Parathyroid adenoma (tissue), 2 donors: ENCODE data around the gene SYTL5.

Source experiments
- H2AFZ ChIP-seq: fragments of 300-600 bp; sonication (generic); one replicate; pipeline ENCODE4 v1.7.0; 2017; ENCODE audit warnings: antibody characterized with exemption, mild to moderate bottlenecking
- H3K27ac ChIP-seq: fragments of 300-600 bp; sonication (generic); one replicate; pipeline ENCODE4 v1.7.0; 2017
- H3K27me3 ChIP-seq: fragments of 300-600 bp; sonication (generic); one replicate; pipeline ENCODE4 v1.7.0; 2017; ENCODE audit warnings: low read length; ENCODE audit not compliant: control insufficient read depth, insufficient read depth
- H3K36me3 ChIP-seq: fragments of 300-600 bp; sonication (generic); one replicate; pipeline ENCODE4 v1.7.0; 2017; ENCODE audit warnings: low read length; ENCODE audit not compliant: control insufficient read depth, insufficient read depth
- H3K4me1 ChIP-seq: fragments of 300-600 bp; sonication (generic); one replicate; pipeline ENCODE4 v1.7.0; 2017; ENCODE audit warnings: control low read depth
- H3K4me2 ChIP-seq: fragments of 300-600 bp; sonication (generic); one replicate; pipeline ENCODE4 v1.7.0; 2017; ENCODE audit warnings: low read length
- H3K4me3 ChIP-seq: fragments of 300-600 bp; sonication (generic); one replicate; pipeline ENCODE4 v1.7.0; 2017; ENCODE audit warnings: low read depth, low read length
- H3K79me2 ChIP-seq: fragments of 300-600 bp; sonication (generic); one replicate; pipeline ENCODE4 v1.7.0; 2017; ENCODE audit warnings: control low read depth
- H3K9ac ChIP-seq: fragments of 300-600 bp; sonication (generic); one replicate; pipeline ENCODE4 v1.7.0; 2017; ENCODE audit warnings: mild to moderate bottlenecking
- H3K9me3 ChIP-seq: fragments of 300-600 bp; sonication (generic); one replicate; pipeline ENCODE4 v1.7.0; 2017; ENCODE audit warnings: low read length; ENCODE audit not compliant: control insufficient read depth
- CTCF ChIP-seq: fragments of 300-600 bp; sonication (generic); IDR thresholded peaks from one replicate; pipeline ENCODE4 v1.7.0; 2017; ENCODE audit warnings: antibody characterized with exemption, mild to moderate bottlenecking
- donor health status: primary hyperparathyroidism.

Gene SYTL5

GRCh38 chrX:38089173-38089982, 83.0 kb downstream of the SYTL5 start:
- Histone ChIP-seq H3K27ac (no peak overlapping the region), H3K36me3 (no peaks in the 10 kb centered on the region), H3K4me3 (no peak overlapping the region), H3K9ac (no peak overlapping the region), H2AFZ (no peak overlapping the region), H3K4me2 (no peak overlapping the region), H3K9me3 (no peaks in the 10 kb centered on the region), H3K27me3 (no peaks in the 10 kb centered on the region), H3K79me2 (no peaks in the 10 kb centered on the region), H3K4me1 (no peaks in the 10 kb centered on the region)
- TF ChIP-seq CTCF = no peak

GRCh38 chrX:38095971-38096529, 89.7 kb downstream of the SYTL5 start:
- TF ChIP-seq CTCF = no peak
- Histone ChIP-seq H3K4me3 (no peak overlapping the region), H3K27me3 (no peaks in the 10 kb centered on the region), H2AFZ (no peak overlapping the region), H3K79me2 (no peaks in the 10 kb centered on the region), H3K4me2 (no peak overlapping the region), H3K27ac (no peak overlapping the region), H3K9me3 (no peaks in the 10 kb centered on the region), H3K9ac (no peak overlapping the region), H3K36me3 (no peaks in the 10 kb centered on the region), H3K4me1 (no peaks in the 10 kb centered on the region)

- H3K36me3 ChIP-seq = no peaks in the 10 kb centered on the region
- no peak overlapping the region for H3K4me2 ChIP-seq
- H2AFZ ChIP-seq = no peak overlapping the region
- H3K4me3 ChIP-seq = no peak overlapping the region
- no peak for TF ChIP-seq CTCF
- H3K79me2 ChIP-seq = no peaks in the 10 kb centered on the region
- H3K9me3 ChIP-seq = no peaks in the 10 kb centered on the region
- no peak overlapping the region for H3K9ac ChIP-seq
- no peaks in the 10 kb centered on the region for H3K27me3 ChIP-seq
- H3K4me1 ChIP-seq = no peaks in the 10 kb centered on the region
- H3K27ac ChIP-seq = no peak overlapping the region
Measured at GRCh38 chrX:38099688-38100087, 93.3 kb downstream of the SYTL5 start.

- Histone ChIP-seq H3K27me3 (no peaks in the 10 kb centered on the region), H3K27ac (no peak overlapping the region), H3K79me2 (no peaks in the 10 kb centered on the region)
Measured at GRCh38 chrX:38102240-38102639, 95.9 kb downstream of the SYTL5 start.

More at GRCh38 chrX:38102240-38102639, 95.9 kb downstream of the SYTL5 start:
- no peaks in the 10 kb centered on the region for H3K9me3 ChIP-seq
- no peak overlapping the region for H3K4me3 ChIP-seq
- no peaks in the 10 kb centered on the region for H3K4me1 ChIP-seq
- H2AFZ ChIP-seq = no peak overlapping the region
- no peak overlapping the region for H3K9ac ChIP-seq
- no peaks in the 10 kb centered on the region for H3K36me3 ChIP-seq
- TF ChIP-seq CTCF = no peak
- H3K4me2 ChIP-seq = no peak overlapping the region
